SU-DHL-6 (cell line): Measurements from ENCODE around the gene HIVEP1.

Experiments used
- CTCF ChIP-seq: fragments of 200-600 bp; sonication (generic); IDR thresholded peaks from one replicate; pipeline ENCODE4 v1.5.1; 2017; ENCODE audit warnings: antibody characterized with exemption, mild to moderate bottlenecking, low read length, moderate library complexity; ENCODE audit not compliant: insufficient read depth, poor library complexity, severe bottlenecking
- EZH2phosphoT487 ChIP-seq: fragments of 200-600 bp; sonication (generic), shearing (Covaris generic); conservative IDR thresholded peaks from 2 replicates; pipeline ENCODE4 v1.6.1; 2018; ENCODE audit warnings: mild to moderate bottlenecking, antibody characterized with exemption, low read length, moderate library complexity, mixed read lengths

DNA sequence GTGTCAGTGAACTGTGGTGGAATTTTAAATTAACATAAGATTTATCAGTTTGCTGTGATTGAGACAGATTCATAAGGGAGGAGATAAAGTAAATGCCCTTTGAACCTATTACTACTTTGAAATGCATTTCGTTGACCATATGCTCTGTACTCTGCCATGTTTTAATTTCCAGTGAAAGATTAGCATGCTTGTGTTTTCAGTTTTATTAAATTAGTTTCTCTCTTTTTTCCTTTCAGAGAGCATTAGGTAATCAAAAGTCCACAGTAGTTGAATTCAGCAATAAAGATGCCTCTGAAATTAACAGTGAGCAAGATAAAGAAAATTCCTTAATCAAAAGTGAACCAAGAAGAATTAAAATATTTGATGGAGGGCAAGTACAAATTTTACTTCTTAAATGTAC lies 117.4 kb downstream of the HIVEP1 start:
- no peak for TF ChIP-seq CTCF
- no peak for TF ChIP-seq EZH2phosphoT487
